ENCODE results near the gene LTC4S. TPM values are rescaled to one million over a fixed set of nuclear protein-coding genes. Genes with fewer than 3 reads are reported as not detected.

LTC4S gene
- total and polyA plus RNA-seq, 9 of the 15 experiments (the other 6 are each of a cell fraction or from before 2014, with no cell fraction given) = 0.17 to 0.77 (median 0.75) TPM; not detected in 6

DNA sequence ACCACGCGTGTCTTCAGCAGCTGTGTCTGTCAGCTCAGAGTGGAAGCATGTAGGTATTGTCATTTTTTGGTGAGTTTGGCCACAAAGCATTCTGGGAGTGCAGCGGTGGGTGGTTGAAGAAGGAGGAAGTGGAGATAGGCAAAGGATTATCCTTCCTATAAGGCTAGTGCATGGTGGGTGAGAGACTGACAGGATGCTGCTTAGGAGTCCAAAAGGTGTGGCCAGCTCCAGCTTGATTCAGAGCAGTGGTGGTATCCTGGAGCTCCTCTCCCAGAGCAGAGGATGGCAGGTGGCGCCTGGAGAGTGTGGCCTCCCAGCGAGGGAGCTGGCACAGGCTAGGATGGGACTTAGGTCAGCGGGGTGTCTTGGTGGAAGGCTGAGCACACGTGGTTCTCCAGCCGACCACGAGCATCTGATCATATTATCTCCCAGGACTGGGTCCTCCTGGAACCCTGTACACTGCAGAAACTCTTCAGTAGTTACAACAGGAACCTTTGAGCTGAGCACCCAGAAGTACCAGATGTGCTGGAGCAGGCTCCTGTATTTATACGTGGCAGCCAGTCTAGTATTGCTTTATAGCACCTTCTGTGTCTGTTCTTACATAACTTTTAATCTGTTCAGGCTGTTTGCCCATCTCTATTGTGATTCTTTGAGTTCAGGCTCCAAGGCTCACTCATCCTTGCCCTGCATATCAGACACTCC, 31.6 kb upstream of the LTC4S start (continued):
- TF ChIP-seq ELF4 (CRISPR knock-in tag; IDR thresholded peaks at IDR 0.05) (0 out of 2 replicates have a peak, but pooled peaks have one; percentile 26), LEF1 (IDR thresholded peaks at IDR 0.05) (no peak), EHMT2 (IDR thresholded peaks at IDR 0.05) (0 out of 2 replicates have a peak, but pooled peaks have one; percentile 31), ZBTB26 (CRISPR knock-in tag; IDR thresholded peaks at IDR 0.05) (0 out of 2 replicates have a peak, but pooled peaks have one; percentile 38), CTBP1 (IDR thresholded peaks at IDR 0.05; ENCODE audit: borderline replicate concordance) (peak; percentile 86)
- TF ChIP-seq, protein P1, sequence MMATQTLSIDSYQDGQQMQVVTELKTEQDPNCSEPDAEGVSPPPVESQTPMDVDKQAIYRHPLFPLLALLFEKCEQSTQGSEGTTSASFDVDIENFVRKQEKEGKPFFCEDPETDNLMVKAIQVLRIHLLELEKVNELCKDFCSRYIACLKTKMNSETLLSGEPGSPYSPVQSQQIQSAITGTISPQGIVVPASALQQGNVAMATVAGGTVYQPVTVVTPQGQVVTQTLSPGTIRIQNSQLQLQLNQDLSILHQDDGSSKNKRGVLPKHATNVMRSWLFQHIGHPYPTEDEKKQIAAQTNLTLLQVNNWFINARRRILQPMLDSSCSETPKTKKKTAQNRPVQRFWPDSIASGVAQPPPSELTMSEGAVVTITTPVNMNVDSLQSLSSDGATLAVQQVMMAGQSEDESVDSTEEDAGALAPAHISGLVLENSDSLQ (IDR thresholded peaks at IDR 0.05) = peak; percentile 65

GRCh38 chr5:179762781-179763176, 31.0 kb upstream of the LTC4S start:
- Histone ChIP-seq H3K4me3 (no peak overlapping the region), H3K9ac (ENCODE audit: insufficient read depth in 1 of 2, low read depth in 2 of 2, low read length in 2 of 2) (no peak overlapping the region), H3K27ac (ENCODE audit: extremely low read depth, low read depth, low read length) (peak overlapping the region; percentile 50; the same call in 1 of the 3 replicates), H3K9me1 (ENCODE audit: control insufficient read depth, insufficient read depth, low read length) (peaks cover 21% of the 10 kb centered on the region), H2AFZ (ENCODE audit: low read depth, low read length) (no peak overlapping the region), H3K36me3 (ENCODE audit: control insufficient read depth, insufficient read depth, low read length) (peaks cover 37% of the 10 kb centered on the region), H3K4me2 (ENCODE audit: insufficient read depth, low read length) (peak overlapping the region; percentile 63), H3K79me2 (ENCODE audit: control insufficient read depth, insufficient read depth, low read length) (peaks cover 85% of the 10 kb centered on the region), H3K4me1 (replicated peaks in 1 of 2; ENCODE audit: control insufficient read depth in 2 of 2, insufficient read depth in 2 of 2, low read length in 2 of 2) (peaks cover 27 to 52% of the 10 kb centered on the region in 2 experiments), H3K9me3 (replicated peaks; ENCODE audit: control insufficient read depth, insufficient read depth, low read depth, low read length) (no peaks in the 10 kb centered on the region), H4K20me1 (replicated peaks; ENCODE audit: control insufficient read depth, insufficient read depth, low read length) (peaks cover 49% of the 10 kb centered on the region), H3K27me3 (ENCODE audit: control insufficient read depth in 2 of 2, insufficient read depth in 2 of 2, low read length in 2 of 2) (no peaks in the 10 kb centered on the region)
- 4% methylated on average over 3 of the region's 3 CpGs for WGBS (ENCODE audit: insufficient coverage, low coverage, missing lambda C conversion rate)
- DNase-seq (ENCODE audit: extremely low read depth in 1 of 4, low spot score in 3 of 4) = no peak
- in situ Hi-C loops (cut with MboI) (no loop called here), intact Hi-C loops (cut with micrococcal nuclease) (loop anchor here (1.0 to 5.0 kb wide), 3 partner anchors 59 to 330 kb away; partner anchors contain the start of gene TBC1D9B)
- no peak for FAIRE-seq
- ChIA-PET CTCF (ENCODE audit: low intra/inter-chr PET ratio) (interaction anchor here (0.8 to 1.2 kb wide), 3 partner anchors 59 to 95 kb away, joined by 3 read pairs; no protein-coding TSS in a partner anchor), POLR2A (interaction anchor here (0.7 to 1.5 kb wide), 5 partner anchors 9 to 65 kb away, joined by 3 to 6 read pairs (median 3); no protein-coding TSS in a partner anchor)
- no TSS peak for BruUV-seq (replicated peaks)
- no peak for ATAC-seq
- TF ChIP-seq MCM7 (IDR thresholded peaks at IDR 0.05) = no peak
- TF ChIP-seq GMEB1 (CRISPR knock-in tag; IDR thresholded peaks at IDR 0.05) = no peak
- peak; percentile 56; the same call in 1 of the 2 replicates for TF ChIP-seq ATF3 (IDR thresholded peaks at IDR 0.05)
- TF ChIP-seq ATF3 (CRISPR knock-in tag; conservative IDR thresholded peaks at IDR 0.05) = no peak
- TF ChIP-seq SMARCA4 (IDR thresholded peaks at IDR 0.05) = 0 out of 2 replicates have a peak, but pooled peaks have one; percentile 31
- TF ChIP-seq RBM22 (IDR thresholded peaks at IDR 0.05; ENCODE audit: low read depth, low read length, poor library complexity, severe bottlenecking) = no peak
- TF ChIP-seq NCOR1 (IDR thresholded peaks at IDR 0.05) = no peak
- TF ChIP-seq MAFG (tag; conservative IDR thresholded peaks at IDR 0.05) = peak; percentile 76
- TF ChIP-seq FOSL1 (tag; conservative IDR thresholded peaks at IDR 0.05) = peak; percentile 76
- TF ChIP-seq BCOR (IDR thresholded peaks at IDR 0.05) = no peak

Data from K562 (cell line).